ENCODE results near the gene RPS14.

- TF ChIP-seq CTCF (conservative IDR thresholded peaks at IDR 0.05; ENCODE audit: low read depth, low read length) (no peak), POLR2A (IDR thresholded peaks at IDR 0.05; ENCODE audit: low read depth, low read length) (no peak)
Observed at GRCh38 chr5:150492621-150493020, 43.1 kb upstream of the RPS14 start.
